ENCODE measurements around the gene RBBP8NL. TPM values are rescaled to one million over a fixed set of nuclear protein-coding genes. Genes with fewer than 3 reads are reported as not detected.

The RBBP8NL gene
- total RNA-seq, 1 donor, result not detected

DNA sequence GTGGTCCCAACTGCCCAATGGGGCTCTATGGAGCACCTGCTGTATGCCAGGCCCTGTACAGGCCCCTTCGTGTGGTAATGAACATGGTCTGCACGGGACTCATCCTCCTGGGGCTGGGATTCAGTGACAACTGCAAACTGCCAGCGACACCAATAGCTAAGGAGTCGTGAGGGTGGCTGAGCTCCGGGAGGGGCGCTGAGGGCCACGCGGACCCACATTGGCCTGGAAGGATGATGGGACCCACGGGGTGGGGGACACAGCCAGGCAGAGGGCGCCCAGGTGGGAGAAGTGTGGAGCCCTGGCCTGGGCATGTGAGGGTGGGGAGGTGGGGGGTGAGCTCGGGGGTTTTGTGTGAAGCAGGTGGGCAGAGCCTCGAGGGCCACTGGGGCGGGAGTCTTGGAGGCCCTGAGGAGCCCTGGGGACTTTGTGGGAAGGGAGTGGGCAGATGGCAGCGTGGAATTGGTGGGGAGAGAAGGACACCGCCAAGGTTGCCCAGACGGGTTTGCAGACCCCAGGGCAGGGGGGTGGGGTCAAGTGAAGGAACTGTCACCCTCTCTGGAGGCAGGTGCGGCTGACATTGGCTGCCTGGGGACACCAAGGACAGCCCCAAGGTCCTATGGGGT lies 26.0 kb upstream of the RBBP8NL start:
- no peaks in the 10 kb centered on the region for H3K4me1 ChIP-seq (ENCODE audit: insufficient read depth, low read length)
- no peak overlapping the region for H3K4me3 ChIP-seq (ENCODE audit: low read length)
- no peaks in the 10 kb centered on the region for H3K27me3 ChIP-seq (ENCODE audit: insufficient read depth, low read length)
- H3K9me3 ChIP-seq (ENCODE audit: low read depth, low read length), result no peaks in the 10 kb centered on the region

DNA sequence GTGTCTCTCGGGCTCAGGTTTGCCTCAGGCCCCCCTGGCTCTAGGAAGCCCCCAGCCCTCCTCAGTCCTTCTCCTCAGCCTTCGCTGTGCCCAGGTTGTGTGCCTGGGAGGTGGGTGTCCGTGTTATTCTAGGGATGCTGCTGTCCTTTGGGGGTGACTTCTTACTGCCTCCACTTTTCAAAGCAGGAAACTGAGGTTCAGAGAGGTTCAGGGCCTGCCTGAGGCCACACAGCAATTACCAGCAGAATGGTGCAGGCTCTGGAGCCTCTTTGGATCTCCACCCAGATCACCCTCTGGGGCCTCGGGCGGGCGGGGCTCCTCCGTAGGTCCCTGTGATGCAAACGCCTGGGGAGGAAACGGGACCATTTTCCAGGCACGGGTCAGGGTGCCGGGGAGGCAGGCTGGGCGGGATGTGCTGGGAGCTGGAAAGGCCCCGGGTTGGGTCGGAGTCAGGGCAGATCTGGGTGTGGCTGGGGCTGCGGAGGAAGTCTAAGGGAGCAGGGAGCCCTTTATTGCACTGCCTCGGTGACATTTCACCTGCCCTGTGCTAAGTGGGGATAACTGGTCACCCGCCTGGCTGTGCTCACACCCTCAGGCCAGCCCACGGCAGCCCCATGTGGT lies 25.2 kb upstream of the RBBP8NL start:
- Histone ChIP-seq H3K9me3 (ENCODE audit: low read depth, low read length) (no peaks in the 10 kb centered on the region), H3K27me3 (ENCODE audit: insufficient read depth, low read length) (no peaks in the 10 kb centered on the region), H3K4me3 (ENCODE audit: low read length) (no peak overlapping the region), H3K4me1 (ENCODE audit: insufficient read depth, low read length) (no peaks in the 10 kb centered on the region)

DNA sequence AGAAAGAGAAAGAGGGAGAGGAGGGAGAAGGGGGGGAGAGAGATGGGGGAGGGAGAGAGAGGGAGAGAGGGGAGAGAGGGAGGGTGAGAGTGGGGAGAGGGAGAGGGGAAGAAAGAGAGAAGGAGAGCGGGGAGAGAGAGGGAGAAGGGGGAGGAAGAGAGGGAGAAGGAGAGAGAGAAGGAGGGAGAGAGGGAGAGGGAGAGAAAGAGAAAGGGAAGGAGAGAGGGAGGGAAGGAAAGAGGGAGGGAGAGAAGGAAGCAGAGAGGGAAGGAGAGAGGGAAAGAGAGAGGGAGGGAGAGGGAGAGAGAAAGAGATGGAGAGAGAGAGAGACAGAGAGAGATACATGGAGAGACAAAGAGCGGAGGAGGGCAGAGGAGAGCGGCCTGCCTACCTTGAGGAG lies 24.6 kb upstream of the RBBP8NL start:
- Histone ChIP-seq H3K9me3 (ENCODE audit: low read depth, low read length) (no peaks in the 10 kb centered on the region), H3K4me1 (ENCODE audit: insufficient read depth, low read length) (no peaks in the 10 kb centered on the region), H3K27me3 (ENCODE audit: insufficient read depth, low read length) (no peaks in the 10 kb centered on the region), H3K4me3 (ENCODE audit: low read length) (no peak overlapping the region)

DNA sequence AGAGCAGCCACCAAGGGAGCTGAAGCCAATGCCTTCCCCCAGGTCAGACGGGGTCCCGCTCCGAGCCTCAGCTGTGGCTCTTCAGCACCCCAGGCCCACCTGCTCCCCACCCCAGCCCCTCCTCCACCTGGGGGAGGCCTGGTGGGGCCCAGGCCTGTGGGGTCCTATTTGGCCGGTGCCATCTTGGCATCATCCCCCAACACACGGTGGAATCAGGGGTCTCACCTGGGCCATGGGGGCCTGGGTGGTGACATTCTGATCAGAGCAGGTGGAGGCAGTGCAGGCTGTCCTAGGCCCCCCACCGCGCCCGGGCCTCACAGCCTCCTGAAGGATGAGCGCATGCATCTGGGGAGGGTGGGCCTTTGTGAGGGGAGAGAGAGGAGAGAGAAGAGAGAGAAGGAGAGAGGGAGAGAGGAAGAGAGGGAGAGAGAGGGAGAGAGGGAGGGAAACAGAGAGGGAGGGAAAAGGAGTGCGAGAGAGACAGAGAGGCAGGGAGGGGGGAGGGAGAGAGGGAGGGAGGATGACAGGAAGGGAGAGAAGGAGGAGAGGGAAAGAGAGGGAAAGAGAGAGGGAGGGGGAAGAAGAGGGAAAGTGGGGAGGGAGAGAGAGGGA lies 23.9 kb upstream of the RBBP8NL start:
- H3K27me3 ChIP-seq (ENCODE audit: insufficient read depth, low read length), result no peaks in the 10 kb centered on the region
- no peaks in the 10 kb centered on the region for H3K9me3 ChIP-seq (ENCODE audit: low read depth, low read length)
- H3K4me1 ChIP-seq (ENCODE audit: insufficient read depth, low read length), result no peaks in the 10 kb centered on the region
- no peak overlapping the region for H3K4me3 ChIP-seq (ENCODE audit: low read length)

DNA sequence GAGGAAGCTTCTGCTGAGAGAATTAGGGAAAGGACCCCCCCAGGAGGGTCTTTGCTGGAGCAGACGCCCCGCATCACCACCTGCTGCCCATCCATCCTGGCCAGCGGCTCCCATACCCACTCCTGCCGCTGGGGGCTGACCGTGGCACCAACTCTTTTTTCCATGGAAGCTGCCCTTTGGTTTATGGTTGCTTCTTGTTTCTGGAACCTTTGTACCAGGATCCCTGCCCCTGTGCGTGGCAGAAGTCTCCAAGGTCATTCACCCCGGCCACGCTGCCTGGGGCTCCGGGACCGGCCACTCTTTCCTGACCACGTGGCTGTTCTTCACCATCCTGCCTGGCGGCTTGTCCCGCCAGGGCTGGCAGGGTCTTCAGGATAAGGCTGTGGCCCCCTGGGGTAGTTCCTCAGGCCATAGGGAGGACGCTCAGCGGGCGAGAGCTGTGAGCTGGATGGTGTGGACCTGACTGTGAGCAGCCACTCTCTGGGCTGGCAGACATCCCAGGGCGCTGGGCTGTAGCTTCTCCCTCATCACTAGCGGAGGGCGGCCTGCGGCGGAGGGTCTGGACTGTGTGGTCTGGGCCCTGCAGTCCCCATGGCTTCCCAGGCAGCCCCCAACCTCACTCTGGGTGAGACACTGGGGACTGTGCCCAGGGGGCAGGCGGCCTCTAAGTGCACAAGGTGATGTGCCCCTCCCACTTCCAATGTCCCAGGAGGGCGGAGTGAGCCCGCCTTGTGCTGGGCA lies 22.8 kb upstream of the RBBP8NL start:
- H3K9me3 ChIP-seq (ENCODE audit: low read depth, low read length), result no peaks in the 10 kb centered on the region
- H3K27me3 ChIP-seq (ENCODE audit: insufficient read depth, low read length), result no peaks in the 10 kb centered on the region
- H3K4me1 ChIP-seq (ENCODE audit: insufficient read depth, low read length), result no peaks in the 10 kb centered on the region
- H3K4me3 ChIP-seq (ENCODE audit: low read length), result no peak overlapping the region

DNA sequence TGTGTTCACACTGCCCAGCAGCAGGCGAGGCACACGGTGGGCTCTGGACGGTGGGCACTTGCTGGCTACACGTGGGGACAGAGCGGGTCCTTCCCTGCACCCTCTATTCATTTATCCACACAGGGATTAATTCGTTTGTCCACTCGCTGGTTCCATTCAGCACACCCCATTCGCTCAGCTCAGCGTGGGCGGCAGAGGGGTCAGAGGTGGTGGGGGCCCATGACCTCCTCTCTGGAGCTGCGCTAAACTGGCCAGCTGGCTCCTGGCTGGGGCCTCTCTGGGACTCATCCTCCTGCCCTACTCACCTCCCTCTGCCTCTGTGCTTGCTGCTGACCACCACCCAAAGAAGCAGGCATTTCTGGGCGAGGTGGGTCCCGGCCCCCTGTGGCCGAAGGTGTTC lies 21.4 kb upstream of the RBBP8NL start:
- no peak overlapping the region for H3K4me3 ChIP-seq (ENCODE audit: low read length)
- H3K4me1 ChIP-seq (ENCODE audit: insufficient read depth, low read length), result no peaks in the 10 kb centered on the region
- no peaks in the 10 kb centered on the region for H3K27me3 ChIP-seq (ENCODE audit: insufficient read depth, low read length)
- no peaks in the 10 kb centered on the region for H3K9me3 ChIP-seq (ENCODE audit: low read depth, low read length)

DNA sequence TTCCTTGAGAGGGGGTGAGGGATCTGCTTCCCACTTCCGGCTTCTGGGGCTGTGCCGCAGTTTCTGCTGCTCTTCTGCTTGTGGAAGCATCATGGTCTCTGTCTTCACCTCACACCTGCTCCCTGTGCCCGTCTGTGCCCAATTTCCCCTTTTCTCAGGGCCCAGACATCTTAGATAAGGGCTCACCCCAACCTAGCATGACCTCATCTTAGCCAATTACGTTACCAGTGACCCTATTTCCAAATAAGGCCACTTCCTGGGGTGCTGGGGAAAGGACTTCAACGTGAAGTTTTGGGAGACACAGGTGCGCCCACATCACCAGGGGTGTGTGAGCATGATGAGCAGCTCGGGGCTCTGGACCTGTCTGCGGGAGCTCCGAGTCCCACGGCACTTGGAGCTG lies 20.7 kb upstream of the RBBP8NL start:
- Histone ChIP-seq H3K27me3 (ENCODE audit: insufficient read depth, low read length) (no peaks in the 10 kb centered on the region), H3K4me3 (ENCODE audit: low read length) (no peak overlapping the region), H3K9me3 (ENCODE audit: low read depth, low read length) (no peaks in the 10 kb centered on the region), H3K4me1 (ENCODE audit: insufficient read depth, low read length) (no peaks in the 10 kb centered on the region)

DNA sequence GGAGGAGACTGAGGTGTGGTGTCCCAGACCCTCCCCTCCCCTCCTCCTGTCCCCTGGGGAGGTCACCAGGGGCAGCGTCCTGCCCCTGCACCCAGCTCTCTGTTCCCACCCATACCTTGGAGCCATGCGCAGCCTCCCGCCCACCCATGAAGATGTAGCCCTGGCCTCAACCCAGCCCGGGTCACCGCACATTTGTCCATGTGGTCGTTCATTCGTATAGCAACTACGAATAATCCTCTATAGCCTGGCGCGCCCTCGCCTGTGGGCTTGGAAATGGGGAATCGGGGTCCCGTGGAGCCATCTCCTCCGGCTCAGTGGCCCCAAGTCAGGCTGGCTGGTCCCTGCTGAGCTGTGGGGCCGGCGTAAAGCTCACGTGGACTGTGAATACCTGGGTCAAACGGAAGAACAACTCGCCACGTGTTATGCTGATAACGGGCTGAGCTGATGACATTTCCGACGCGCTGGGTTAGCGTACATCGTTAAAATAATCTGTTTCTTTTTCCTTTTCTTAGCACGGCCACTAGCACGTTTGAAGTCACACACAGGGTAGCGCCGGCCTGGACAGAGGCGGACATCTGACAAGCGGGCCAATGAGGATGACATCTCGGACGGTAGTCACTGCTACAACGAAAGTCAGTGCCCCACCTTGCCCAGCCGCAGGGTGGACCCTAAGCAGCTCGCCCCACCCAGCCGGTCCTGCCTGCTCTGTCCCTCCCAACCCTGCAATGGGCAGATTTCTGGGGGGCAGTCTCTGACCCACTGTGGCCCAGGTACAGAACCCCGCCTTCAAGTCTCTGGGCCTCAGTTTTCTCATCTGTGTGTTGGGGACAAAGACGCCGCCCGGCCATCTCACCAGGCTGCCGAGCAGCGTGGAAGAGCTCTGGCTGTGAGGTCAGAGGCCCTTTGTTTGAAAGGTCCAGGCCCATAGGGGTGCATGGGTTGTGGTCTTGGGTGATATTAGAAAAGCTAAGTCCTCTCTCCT lies 19.8 kb upstream of the RBBP8NL start:
- H3K9me3 ChIP-seq (ENCODE audit: low read depth, low read length), result no peaks in the 10 kb centered on the region
- H3K4me3 ChIP-seq (ENCODE audit: low read length), result no peak overlapping the region
- no peaks in the 10 kb centered on the region for H3K4me1 ChIP-seq (ENCODE audit: insufficient read depth, low read length)
- no peaks in the 10 kb centered on the region for H3K27me3 ChIP-seq (ENCODE audit: insufficient read depth, low read length)

DNA sequence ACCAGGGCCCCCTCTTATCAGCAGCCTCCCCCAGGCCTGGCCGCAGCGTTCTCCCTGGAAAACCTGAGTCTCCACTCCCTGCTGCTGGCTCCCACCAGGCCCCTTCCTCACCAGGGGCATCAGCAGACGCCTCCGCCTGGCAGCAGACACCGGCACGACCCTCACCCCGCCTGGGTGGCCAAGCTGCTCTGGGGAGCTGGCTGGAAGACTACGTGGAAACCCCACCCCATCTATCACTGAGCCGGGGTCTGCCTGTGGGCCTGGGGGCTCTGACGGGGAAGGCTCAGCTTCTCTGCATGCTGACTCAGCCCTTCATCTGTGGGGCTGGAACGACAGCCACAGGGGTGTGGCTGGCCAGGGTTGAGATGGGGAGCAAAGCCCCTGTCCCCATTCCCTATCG lies 19.1 kb upstream of the RBBP8NL start:
- H3K27me3 ChIP-seq (ENCODE audit: insufficient read depth, low read length), result no peaks in the 10 kb centered on the region
- H3K4me1 ChIP-seq (ENCODE audit: insufficient read depth, low read length), result no peaks in the 10 kb centered on the region
- H3K4me3 ChIP-seq (ENCODE audit: low read length), result no peak overlapping the region

DNA sequence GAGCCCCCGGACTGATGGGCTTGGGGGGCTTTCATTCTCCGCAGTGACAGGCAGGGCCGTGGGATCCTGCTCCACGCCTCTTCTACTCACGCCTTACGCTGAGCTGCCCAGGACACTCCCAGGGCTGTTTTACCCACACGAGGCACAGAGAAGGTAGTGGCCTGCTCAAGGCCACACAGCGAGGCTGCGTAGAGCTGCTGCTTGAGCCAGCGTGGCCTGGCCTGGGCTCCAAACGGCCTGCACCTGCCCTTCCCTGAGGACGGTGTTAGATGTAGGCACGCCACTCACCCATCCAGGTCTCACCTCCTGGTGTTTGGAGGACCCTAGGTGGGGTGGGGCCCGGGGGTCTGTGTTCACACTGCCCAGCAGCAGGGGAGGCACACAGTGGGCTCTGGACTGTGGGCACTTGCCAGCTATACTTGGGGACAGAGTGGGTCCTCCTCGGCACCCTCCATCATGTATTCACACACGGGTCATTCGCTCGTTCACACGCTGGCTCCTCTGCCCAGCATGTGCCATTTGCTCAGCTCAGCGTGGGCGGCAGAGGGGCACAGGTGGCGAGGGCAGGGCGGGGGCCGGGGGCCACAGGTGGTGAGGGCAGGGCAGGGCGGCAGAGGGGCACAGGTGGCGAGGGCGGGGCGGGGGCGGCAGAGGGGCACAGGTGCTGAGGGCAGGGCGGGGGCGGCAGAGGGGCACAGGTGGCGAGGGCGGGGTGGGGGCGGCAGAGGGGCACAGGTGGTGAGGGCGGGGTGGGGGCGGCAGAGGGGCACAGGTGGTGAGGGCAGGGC lies 18.4 kb upstream of the RBBP8NL start:
- H3K4me3 ChIP-seq (ENCODE audit: low read length), result no peak overlapping the region
- H3K4me1 ChIP-seq (ENCODE audit: insufficient read depth, low read length), result no peaks in the 10 kb centered on the region
- H3K9me3 ChIP-seq (ENCODE audit: low read depth, low read length), result no peaks in the 10 kb centered on the region
- H3K27me3 ChIP-seq (ENCODE audit: insufficient read depth, low read length), result no peaks in the 10 kb centered on the region

More for the DNA sequence above, 19.1 kb upstream of the RBBP8NL start:
- H3K9me3 ChIP-seq (ENCODE audit: low read depth, low read length), result no peaks in the 10 kb centered on the region

DNA sequence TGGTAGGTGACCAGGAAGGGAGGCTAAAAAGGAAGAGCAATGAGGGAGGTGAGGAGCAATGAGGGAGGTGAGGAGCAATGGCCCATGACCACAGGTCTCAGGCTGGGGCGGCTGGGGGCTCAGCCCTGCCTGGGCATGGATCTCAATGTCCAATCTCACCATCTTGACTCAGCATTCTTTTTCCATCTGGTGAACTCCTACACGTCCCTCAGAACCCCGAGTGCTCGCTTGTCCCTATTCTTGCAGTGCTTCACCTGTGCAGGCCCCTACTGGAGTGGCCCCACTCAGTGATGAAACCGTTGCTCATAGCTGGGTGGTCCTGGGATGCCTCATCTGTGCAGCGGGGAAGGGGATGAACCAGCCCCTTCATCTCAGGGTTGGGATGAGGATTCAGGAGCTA lies 16.9 kb upstream of the RBBP8NL start:
- Histone ChIP-seq H3K4me1 (ENCODE audit: insufficient read depth, low read length) (no peaks in the 10 kb centered on the region), H3K27me3 (ENCODE audit: insufficient read depth, low read length) (no peaks in the 10 kb centered on the region)

DNA sequence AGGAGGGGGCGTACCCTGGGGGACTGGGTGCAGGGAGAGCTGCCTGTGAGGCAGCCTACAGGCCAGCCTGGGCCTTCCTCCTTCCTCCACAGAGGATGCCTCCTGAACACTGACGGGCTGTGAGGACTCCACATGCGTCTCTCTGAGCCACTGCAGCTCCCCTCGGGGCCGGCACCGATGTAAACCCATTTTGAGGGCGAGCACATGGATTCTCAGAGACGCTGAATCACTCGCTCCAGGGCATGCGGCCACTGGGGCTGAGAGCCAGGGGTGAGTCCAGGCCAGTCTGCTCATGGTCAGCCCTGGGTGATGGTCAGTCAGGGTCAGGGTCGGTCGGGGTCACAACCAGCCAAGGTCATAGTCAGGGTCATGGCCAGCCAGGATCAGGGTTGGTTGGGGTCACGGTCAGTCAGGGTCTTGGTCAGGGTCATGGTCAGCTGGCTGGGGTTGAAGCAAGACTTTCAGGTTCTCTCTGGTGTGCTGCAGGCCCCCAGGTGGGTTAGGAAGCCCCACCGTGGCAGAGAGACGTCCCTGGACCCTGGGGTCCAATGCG lies 14.7 kb upstream of the RBBP8NL start:
- Histone ChIP-seq H3K9me3 (ENCODE audit: low read depth, low read length) (no peaks in the 10 kb centered on the region), H3K4me3 (ENCODE audit: low read length) (no peak overlapping the region), H3K4me1 (ENCODE audit: insufficient read depth, low read length) (no peaks in the 10 kb centered on the region), H3K27me3 (ENCODE audit: insufficient read depth, low read length) (no peaks in the 10 kb centered on the region)

More for the DNA sequence above, 16.9 kb upstream of the RBBP8NL start:
- Histone ChIP-seq H3K4me3 (ENCODE audit: low read length) (no peak overlapping the region), H3K9me3 (ENCODE audit: low read depth, low read length) (no peaks in the 10 kb centered on the region)

DNA sequence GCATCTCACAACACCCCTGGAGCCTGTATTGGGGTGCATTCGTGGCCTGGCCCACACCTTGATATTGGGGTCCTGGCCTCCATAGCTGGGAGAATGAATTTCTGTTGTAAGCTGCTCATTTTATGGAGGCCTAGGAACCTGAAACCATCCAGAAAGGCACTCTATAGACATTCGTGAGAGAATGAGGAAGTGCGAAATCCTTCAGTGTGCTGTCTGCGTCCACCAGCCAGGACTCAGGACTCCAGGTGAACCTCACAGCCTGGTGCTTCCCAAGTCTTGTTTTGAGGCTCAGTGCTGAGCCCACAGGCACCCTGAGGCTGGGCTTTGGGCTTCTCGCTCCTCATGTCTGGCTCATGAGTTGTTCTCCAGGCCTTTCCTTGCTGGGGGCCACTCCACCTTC lies 11.9 kb upstream of the RBBP8NL start:
- Histone ChIP-seq H3K4me1 (ENCODE audit: insufficient read depth, low read length) (no peaks in the 10 kb centered on the region), H3K27me3 (ENCODE audit: insufficient read depth, low read length) (no peaks in the 10 kb centered on the region), H3K4me3 (ENCODE audit: low read length) (no peak overlapping the region), H3K9me3 (ENCODE audit: low read depth, low read length) (no peaks in the 10 kb centered on the region)

DNA sequence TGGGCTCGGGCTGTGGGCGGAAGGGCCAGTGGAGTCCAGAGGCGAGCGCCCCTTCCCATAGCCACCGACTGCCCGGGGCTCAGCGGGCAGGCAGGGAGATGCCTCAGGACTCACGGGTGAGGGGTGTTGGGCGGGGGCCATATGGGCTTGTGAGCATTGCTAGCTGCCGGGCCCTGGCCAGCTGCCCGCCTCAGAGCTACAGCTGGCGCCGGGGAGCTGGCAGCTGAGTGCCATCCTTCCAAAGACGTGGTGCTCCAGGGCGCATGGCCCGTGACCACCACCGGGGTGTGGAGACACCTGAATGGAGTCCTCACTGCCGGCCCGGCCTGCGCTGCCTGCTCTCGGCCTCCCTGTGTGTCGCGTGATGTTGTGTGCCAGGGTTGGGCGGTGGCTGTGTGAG lies 10.6 kb upstream of the RBBP8NL start:
- no peaks in the 10 kb centered on the region for H3K27me3 ChIP-seq (ENCODE audit: insufficient read depth, low read length)
- no peaks in the 10 kb centered on the region for H3K9me3 ChIP-seq (ENCODE audit: low read depth, low read length)
- no peaks in the 10 kb centered on the region for H3K4me1 ChIP-seq (ENCODE audit: insufficient read depth, low read length)
- no peak overlapping the region for H3K4me3 ChIP-seq (ENCODE audit: low read length)
